ENCODE measurements around the gene ITPRIP.

Gene ITPRIP

GRCh38 chr10:104345941-104346340, 7.7 kb upstream of the ITPRIP start:
- ChIA-PET CTCF (interaction anchor here (1.0 to 11.5 kb wide), 6 partner anchors 9 to 73 kb away, joined by 3 to 659 read pairs (median 26); partner anchors contain the start of gene ITPRIP), POLR2A (interaction anchor here (1.0 kb wide), 1 partner anchor 73 kb away, joined by 3 read pairs; no protein-coding TSS in a partner anchor)
- TF ChIP-seq CTCF (IDR thresholded peaks at IDR 0.05; ENCODE audit: insufficient read depth, low read length, missing control alignments): no peak
- DNase-seq (ENCODE audit: low read depth, low spot score): no peak
- H3K4me3 ChIP-seq (ENCODE audit: low read depth, low read length): no peak overlapping the region

GRCh38 chr10:104345515-104345914, 7.2 kb upstream of the ITPRIP start:
- TF ChIP-seq CTCF (IDR thresholded peaks at IDR 0.05; ENCODE audit: insufficient read depth, low read length, missing control alignments): no peak
- CTCF ChIA-PET: interaction anchor here (1.0 to 11.5 kb wide), 5 partner anchors 40 to 72 kb away, joined by 3 to 659 read pairs (median 7); no protein-coding TSS in a partner anchor
- DNase-seq (ENCODE audit: low read depth, low spot score): no peak
- POLR2A ChIA-PET: interaction anchor here (1.0 kb wide), 1 partner anchor 72 kb away, joined by 3 read pairs; no protein-coding TSS in a partner anchor
- H3K4me3 ChIP-seq (ENCODE audit: low read depth, low read length): no peak overlapping the region

- no peak overlapping the region for H3K4me3 ChIP-seq (ENCODE audit: low read depth, low read length)
- no peak for DNase-seq (ENCODE audit: low read depth, low spot score)
- ChIA-PET POLR2A (no interaction called here), CTCF (interaction anchor here (0.7 to 11.5 kb wide), 3 partner anchors 9 to 55 kb away, joined by 3 to 659 read pairs (median 45); partner anchors contain the start of gene CFAP58)
- TF ChIP-seq CTCF (IDR thresholded peaks at IDR 0.05; ENCODE audit: insufficient read depth, low read length, missing control alignments): no peak
These were observed 6.0 kb upstream of the ITPRIP start for GRCh38 chr10:104344219-104344618.

- no peak for TF ChIP-seq CTCF (IDR thresholded peaks at IDR 0.05; ENCODE audit: insufficient read depth, low read length, missing control alignments)
- DNase-seq (ENCODE audit: low read depth, low spot score): no peak
- CTCF ChIA-PET: interaction anchor here (2.6 to 6.1 kb wide), 4 partner anchors 8 to 68 kb away, joined by 11 to 45 read pairs (median 35); no protein-coding TSS in a partner anchor
- POLR2A ChIA-PET: no interaction called here
- no peak overlapping the region for H3K4me3 ChIP-seq (ENCODE audit: low read depth, low read length)
These were observed 4.7 kb upstream of the ITPRIP start for GRCh38 chr10:104342941-104343411.

- DNase-seq (ENCODE audit: low read depth, low spot score): no peak
- no peak overlapping the region for H3K4me3 ChIP-seq (ENCODE audit: low read depth, low read length)
- ChIA-PET POLR2A (no interaction called here), CTCF (interaction anchor here (0.7 to 3.7 kb wide), 8 partner anchors 10 to 66 kb away, joined by 3 to 41 read pairs (median 4); partner anchors contain the start of gene CFAP58)
- no peak for TF ChIP-seq CTCF (IDR thresholded peaks at IDR 0.05; ENCODE audit: insufficient read depth, low read length, missing control alignments)
These were observed 2.4 kb upstream of the ITPRIP start for GRCh38 chr10:104340641-104341040.

GRCh38 chr10:104340111-104340526, 1.9 kb upstream of the ITPRIP start:
- H3K4me3 ChIP-seq (ENCODE audit: low read depth, low read length): no peak overlapping the region
- ChIA-PET POLR2A (no interaction called here), CTCF (interaction anchor here (2.6 to 7.3 kb wide), 6 partner anchors 9 to 65 kb away, joined by 17 to 108 read pairs (median 24); no protein-coding TSS in a partner anchor)
- DNase-seq (ENCODE audit: low read depth, low spot score): no peak
- no peak for TF ChIP-seq CTCF (IDR thresholded peaks at IDR 0.05; ENCODE audit: insufficient read depth, low read length, missing control alignments)
